Spleen (tissue), 11 donors: ENCODE data around the gene RILP. TPM values are rescaled to one million over a fixed set of nuclear protein-coding genes. Genes with fewer than 3 reads are reported as not detected.
A peak's percentile ranks its signal among the peaks of the same experiment; 100 is the strongest.

Experiments used
- DNase-seq: peaks from one replicate; pipeline ENCODE4 v3.0.0-alpha.2; 2020
- H3K27ac ChIP-seq, 8 donors: fragments of 200-600 bp; sonication (generic) in 7 of 8; 1 replicate in 4 of 8; 2 replicates in 4 of 8; pipeline versions ENCODE4 v1.5.0 to v1.8.0; 2016 to 2021; ENCODE audit warnings: inconsistent platforms in 4 of 8, mild to moderate bottlenecking in 4 of 8, moderate library complexity in 1 of 8
- H3K27me3 ChIP-seq, 7 donors: fragments of 200-600 bp; sonication (generic) in 6 of 7; replicated peaks in 1 of 7; 1 replicate in 4 of 7; 2 replicates in 3 of 7; pipeline versions ENCODE4 v1.5.0 to v1.8.0; 2016 to 2021; ENCODE audit warnings: inconsistent platforms in 3 of 7, mild to moderate bottlenecking in 1 of 7
- H3K36me3 ChIP-seq, 6 donors: fragments of 200-600 bp; sonication (generic) in 5 of 6; 1 replicate in 4 of 6; 2 replicates in 2 of 6; pipeline versions ENCODE4 v1.5.0 to v1.8.0; 2016 to 2021; ENCODE audit warnings: inconsistent platforms in 2 of 6
- H3K4me1 ChIP-seq, 6 donors: fragments of 200-600 bp; sonication (generic) in 5 of 6; 1 replicate in 3 of 6; 2 replicates in 3 of 6; pipeline versions ENCODE4 v1.5.0 to v1.8.0; 2016 to 2021; ENCODE audit warnings: inconsistent platforms in 3 of 6
- H3K4me3 ChIP-seq, 8 donors: fragments of 200-600 bp; sonication (generic) in 7 of 8; 1 replicate in 4 of 8; 2 replicates in 4 of 8; pipeline versions ENCODE4 v1.5.0 to v1.8.0; 2016 to 2021; ENCODE audit warnings: inconsistent platforms in 4 of 8, mild to moderate bottlenecking in 4 of 8, moderate library complexity in 2 of 8
- H3K9me3 ChIP-seq, 8 donors: fragments of 200-600 bp; sonication (generic) in 7 of 8; 1 replicate in 4 of 8; 2 replicates in 4 of 8; pipeline versions ENCODE4 v1.5.0 to v1.8.0; 2016 to 2021; ENCODE audit warnings: inconsistent platforms in 4 of 8
- POLR2A ChIP-seq, 3 donors: fragments of 450-650 bp; IDR thresholded peaks; one replicate each; pipeline ENCODE4 v1.5.1; 2017; ENCODE audit warnings: antibody characterized with exemption in 3 of 3, mild to moderate bottlenecking in 1 of 3
- POLR2AphosphoS5 ChIP-seq, 3 donors: sonication (generic); formaldehyde crosslinking; IDR thresholded peaks; one replicate each; pipeline ENCODE4 v1.5.1; 2017; ENCODE audit warnings: antibody characterized with exemption in 3 of 3
- WGBS, 5 donors: extraction: QIAGEN DNeasy Blood & Tissue Kit in 3 of 5; methylation state at CpG; one replicate each; pipeline versions ENCODE4 v1.1.5 to v1.1.7; 2013 to 2018; 5-methylcytosine and 5-hydroxymethylcytosine counted together
- intact Hi-C: fragments of 100-400 bp; cut with DNase I; formaldehyde crosslinking; loops from one replicate; pipeline ENCODE4 v1.15.0; 2023; ENCODE audit warnings: low total_unique reads
- polyA plus RNA-seq, 3 donors: library from polyadenylated mRNA; stranded (reverse); fragments of 200-250 nt; gene quantifications; one replicate each; pipeline ENCODE4 v1.2.1, GENCODE V29; 2013
- total RNA-seq, 7 donors: library from RNA; depleted of rRNA in 3 of 7; stranded (reverse); fragments of >200 nt in 3 of 7; fragmentation: NEBNext Ultra II Directional in 4 of 7; extraction: Animal tissue kit (Norgen Biotek cat#: 25700) in 4 of 7; gene quantifications; one replicate each; pipeline versions ENCODE4 v1.1.0 to v1.2.1, GENCODE V29; 2016 to 2021
- TF ChIP-seq, protein P1 (sequence below), 11 experiments: fragments of 200-600 bp in 7 of 11; fragments of 450-650 bp in 4 of 11; sonication (generic) in 4 of 11; IDR thresholded peaks in 8 of 11; conservative IDR thresholded peaks in 3 of 11; 1 replicate in 7 of 11; 2 replicates in 4 of 11; pipeline versions ENCODE4 v1.4.0 to v1.8.0; 2016 to 2021; ENCODE audit warnings: antibody characterized with exemption in 11 of 11, inconsistent platforms in 4 of 11, mild to moderate bottlenecking in 1 of 11
- donor health status: healthy with polysubstance abuse.
- donor health status: DM: no; HTN: no; CAD: no; lungs with moderate emphysema.
- donor health status: DM: no; HTN: no; CAD: no.
- donor health status: Bipolar disorder and iron deficiency.
- donor health status: healthy.
- donor health status: DM: no; HTN: no; CAD: no.
- donor health status: DM: yes; HTN: yes; CAD: no.

Gene RILP
- total and polyA plus RNA-seq, 10 donors = 14.7 to 43.9 (median 25.0) TPM

GRCh38 chr17:1608676-1609075 lies 41.0 kb downstream of the RILP start:
- H3K36me3 ChIP-seq = peaks cover 0 to 89% (median 19%) of the 10 kb centered on the region in 6 donors
- H3K27ac ChIP-seq = peak overlapping the region in 5 of 8 donors; percentile 74 to 90 (median 83)
- DNase-seq = no peak
- intact Hi-C loops = no loop called here
- WGBS, 5 donors = 88 to 96% (median 94%) methylated on average over 7 of the region's 7 CpGs
- no peak overlapping the region for H3K4me3 ChIP-seq
- no peaks in the 10 kb centered on the region for H3K27me3 ChIP-seq
- H3K4me1 ChIP-seq = peaks cover 17 to 92% (median 56%) of the 10 kb centered on the region in 6 donors
- TF ChIP-seq POLR2A (IDR thresholded peaks at IDR 0.05) = no peak
- no peak for TF ChIP-seq POLR2AphosphoS5 (IDR thresholded peaks at IDR 0.05)
- TF ChIP-seq, protein P1, sequence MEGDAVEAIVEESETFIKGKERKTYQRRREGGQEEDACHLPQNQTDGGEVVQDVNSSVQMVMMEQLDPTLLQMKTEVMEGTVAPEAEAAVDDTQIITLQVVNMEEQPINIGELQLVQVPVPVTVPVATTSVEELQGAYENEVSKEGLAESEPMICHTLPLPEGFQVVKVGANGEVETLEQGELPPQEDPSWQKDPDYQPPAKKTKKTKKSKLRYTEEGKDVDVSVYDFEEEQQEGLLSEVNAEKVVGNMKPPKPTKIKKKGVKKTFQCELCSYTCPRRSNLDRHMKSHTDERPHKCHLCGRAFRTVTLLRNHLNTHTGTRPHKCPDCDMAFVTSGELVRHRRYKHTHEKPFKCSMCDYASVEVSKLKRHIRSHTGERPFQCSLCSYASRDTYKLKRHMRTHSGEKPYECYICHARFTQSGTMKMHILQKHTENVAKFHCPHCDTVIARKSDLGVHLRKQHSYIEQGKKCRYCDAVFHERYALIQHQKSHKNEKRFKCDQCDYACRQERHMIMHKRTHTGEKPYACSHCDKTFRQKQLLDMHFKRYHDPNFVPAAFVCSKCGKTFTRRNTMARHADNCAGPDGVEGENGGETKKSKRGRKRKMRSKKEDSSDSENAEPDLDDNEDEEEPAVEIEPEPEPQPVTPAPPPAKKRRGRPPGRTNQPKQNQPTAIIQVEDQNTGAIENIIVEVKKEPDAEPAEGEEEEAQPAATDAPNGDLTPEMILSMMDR (IDR thresholded peaks at IDR 0.05 in 8 of 11, conservative IDR thresholded peaks at IDR 0.05 in 3 of 11) = no peak
- no peaks in the 10 kb centered on the region for H3K9me3 ChIP-seq

DNA sequence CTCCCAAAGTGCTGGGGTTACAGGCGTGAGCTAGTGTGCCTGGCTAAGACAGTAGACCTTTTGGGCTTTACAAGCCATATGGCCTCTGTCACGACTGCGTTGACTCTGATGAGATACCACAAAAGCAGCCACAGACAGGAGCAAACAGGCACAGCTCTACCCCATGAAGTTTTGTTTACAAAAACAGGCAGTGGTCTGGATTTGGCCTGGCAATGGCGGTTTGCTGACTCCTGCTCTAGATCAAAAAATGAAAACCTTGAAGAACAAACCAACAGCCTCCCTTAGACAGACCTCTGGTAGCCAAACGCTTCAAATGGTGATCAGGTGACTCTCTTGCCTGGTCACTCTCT lies 41.7 kb downstream of the RILP start:
- Histone ChIP-seq H3K4me3 (no peak overlapping the region), H3K4me1 (peaks cover 17 to 86% (median 52%) of the 10 kb centered on the region in 6 donors), H3K9me3 (no peaks in the 10 kb centered on the region), H3K27ac (peak overlapping the region in 7 of 8 donors; percentile 65 to 90 (median 83)), H3K27me3 (no peaks in the 10 kb centered on the region), H3K36me3 (peaks cover 0 to 89% (median 16%) of the 10 kb centered on the region in 6 donors)
- DNase-seq = no peak
- WGBS, 5 donors = 68 to 83% (median 80%) methylated on average over 5 of the region's 5 CpGs
- TF ChIP-seq POLR2A (IDR thresholded peaks at IDR 0.05) = no peak
- TF ChIP-seq, protein P1 (IDR thresholded peaks at IDR 0.05 in 8 of 11, conservative IDR thresholded peaks at IDR 0.05 in 3 of 11) = no peak
- TF ChIP-seq POLR2AphosphoS5 (IDR thresholded peaks at IDR 0.05) = no peak
- intact Hi-C loops = no loop called here

GRCh38 chr17:1606352-1606985 lies 43.2 kb downstream of the RILP start:
- Histone ChIP-seq H3K36me3 (peaks cover 0 to 87% (median 7%) of the 10 kb centered on the region in 6 donors), H3K4me3 (peak overlapping the region in 1 of 8 donors; percentile 15), H3K9me3 (peaks cover 0 to 7% (median 2%) of the 10 kb centered on the region in 8 donors), H3K27me3 (no peaks in the 10 kb centered on the region), H3K4me1 (peaks cover 17 to 72% (median 40%) of the 10 kb centered on the region in 6 donors), H3K27ac (peak overlapping the region; percentile 51 to 90 (median 82))
- intact Hi-C loops = no loop called here
- no peak for TF ChIP-seq POLR2A (IDR thresholded peaks at IDR 0.05)
- TF ChIP-seq POLR2AphosphoS5 (IDR thresholded peaks at IDR 0.05) = peak in 2 of 3 donors; percentile 34 to 72
- WGBS, 5 donors = 60 to 84% (median 81%) methylated on average over 3 to 26 of the region's 26 CpGs
- no peak for DNase-seq

DNA sequence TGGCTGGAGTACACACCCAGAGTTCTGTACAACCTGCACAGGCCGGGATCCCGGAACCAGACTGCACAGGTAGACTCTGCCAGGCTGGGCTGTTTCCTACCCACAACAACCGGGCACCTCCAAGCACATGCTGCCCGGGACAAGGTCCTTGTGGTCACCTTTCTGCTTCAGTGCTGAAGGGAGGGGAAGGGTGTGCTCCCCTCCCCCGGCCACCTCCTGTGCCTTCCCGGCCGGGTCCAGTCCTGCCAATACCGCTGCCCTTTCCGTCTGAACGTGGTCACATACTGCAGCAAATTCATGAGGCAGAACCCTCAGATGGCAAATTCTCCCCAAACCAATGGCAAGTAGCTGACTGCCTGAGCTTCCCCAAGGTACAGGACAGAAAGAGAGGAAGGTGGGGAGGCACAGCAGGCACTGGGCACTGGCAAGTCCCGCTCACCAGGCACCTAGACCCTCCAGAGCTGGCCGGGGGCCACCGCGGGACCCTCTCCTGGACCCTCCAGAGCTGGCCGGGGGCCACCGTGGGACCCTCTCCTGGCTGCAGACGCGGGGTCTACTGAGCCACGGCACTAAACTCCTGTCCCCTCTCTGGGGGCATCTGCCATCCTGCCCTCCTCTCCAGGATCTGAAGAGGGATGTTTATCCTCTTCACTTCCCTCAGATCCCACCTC lies 43.9 kb downstream of the RILP start:
- DNase-seq = no peak
- TF ChIP-seq POLR2AphosphoS5 (IDR thresholded peaks at IDR 0.05) (no peak), POLR2A (IDR thresholded peaks at IDR 0.05) (no peak)
- TF ChIP-seq, protein P1 (IDR thresholded peaks at IDR 0.05 in 8 of 11, conservative IDR thresholded peaks at IDR 0.05 in 3 of 11) = no peak
- H3K27me3 ChIP-seq = no peaks in the 10 kb centered on the region
- peaks cover 17 to 66% (median 34%) of the 10 kb centered on the region in 6 donors for H3K4me1 ChIP-seq
- peak overlapping the region; percentile 64 to 90 (median 82) for H3K27ac ChIP-seq
- peaks cover 0 to 81% (median 4%) of the 10 kb centered on the region in 6 donors for H3K36me3 ChIP-seq
- H3K4me3 ChIP-seq = peak overlapping the region in 1 of 8 donors; percentile 58
- H3K9me3 ChIP-seq = peaks cover 0 to 7% (median 2%) of the 10 kb centered on the region in 8 donors
- intact Hi-C loops = no loop called here
- 75 to 86% (median 79%) methylated on average over 16 to 19 of the region's 19 CpGs for WGBS, 5 donors
